CD4-positive, CD25-positive, alpha-beta regulatory T cell (primary cell): ENCODE results near the gene TRIM29. TPM values are rescaled to one million over a fixed set of nuclear protein-coding genes. Genes with fewer than 3 reads are reported as not detected.
A peak's percentile ranks its signal among the peaks of the same experiment; 100 is the strongest.

Experiments used
- ATAC-seq, 2 donors: fragments of 150-1000 bp; cut with Tn5 transposase; one replicate each; pipeline ENCODE4 v1.10.0; 2021; ENCODE audit warnings: low read depth in 2 of 2, moderate number of reproducible peaks in 2 of 2, moderate library complexity in 1 of 2
- DNase-seq, 3 donors: peaks; one replicate each; pipeline versions ENCODE4 v3.0.0 to v3.0.0-alpha.2; 2012 to 2022; ENCODE audit warnings: mixed read lengths in 1 of 3
- H3K27ac ChIP-seq: one replicate; pipeline ENCODE4 v1.7.0; 2013; ENCODE audit warnings: mild to moderate bottlenecking, low read length; ENCODE audit not compliant: insufficient read depth, poor library complexity, severe bottlenecking
- H3K27me3 ChIP-seq: one replicate; pipeline ENCODE4 v1.7.0; 2013; ENCODE audit warnings: low read length; ENCODE audit not compliant: control insufficient read depth, insufficient read depth
- H3K36me3 ChIP-seq: one replicate; pipeline ENCODE4 v1.7.0; 2013; ENCODE audit warnings: mild to moderate bottlenecking, low read length, moderate library complexity; ENCODE audit not compliant: control insufficient read depth, insufficient read depth
- H3K4me1 ChIP-seq: 2 replicates; pipeline ENCODE4 v1.7.0; 2013; ENCODE audit warnings: mild to moderate bottlenecking, low read length; ENCODE audit not compliant: insufficient read depth, control insufficient read depth, poor library complexity, severe bottlenecking
- H3K4me3 ChIP-seq: one replicate; pipeline ENCODE4 v1.7.0; 2013; ENCODE audit warnings: low read depth, mild to moderate bottlenecking, low read length, moderate library complexity
- H3K9me3 ChIP-seq, 2 experiments: 1 replicate in 1 of 2; 2 replicates in 1 of 2; pipeline ENCODE4 v1.7.0; 2013; ENCODE audit warnings: low read length in 2 of 2, mild to moderate bottlenecking in 1 of 2, moderate library complexity in 1 of 2; ENCODE audit not compliant: control insufficient read depth in 2 of 2
- H3K27ac Mint-ChIP-seq, 3 donors: one replicate each; pipeline ENCODE4 v1.8.0; 2020 to 2022; ENCODE audit warnings: mild to moderate bottlenecking in 3 of 3, mixed read lengths in 3 of 3, moderate library complexity in 2 of 3
- H3K27me3 Mint-ChIP-seq: one replicate; pipeline ENCODE4 v1.8.0; 2022; ENCODE audit warnings: mild to moderate bottlenecking, mixed read lengths
- H3K36me3 Mint-ChIP-seq: one replicate; pipeline ENCODE4 v1.8.0; 2020; ENCODE audit warnings: mixed read lengths
- H3K4me1 Mint-ChIP-seq, 4 donors: one replicate each; pipeline ENCODE4 v1.8.0; 2020 to 2022; ENCODE audit warnings: mixed read lengths in 4 of 4, mild to moderate bottlenecking in 1 of 4
- H3K4me3 Mint-ChIP-seq, 4 donors: one replicate each; pipeline ENCODE4 v1.8.0; 2020 to 2022; ENCODE audit warnings: mild to moderate bottlenecking in 4 of 4, mixed read lengths in 4 of 4, moderate library complexity in 3 of 4
- H3K9me3 Mint-ChIP-seq, 7 donors: one replicate each; pipeline ENCODE4 v1.8.0; 2020 to 2022; ENCODE audit warnings: mixed read lengths in 7 of 7, mild to moderate bottlenecking in 3 of 7, moderate library complexity in 2 of 7
- polyA plus RNA-seq, 4 donors: library from polyadenylated mRNA; unstranded; fragments of 300-500 nt; fragmentation: Illumina TruSeq; gene quantifications; one replicate each; pipeline ENCODE4 v1.2.3, GENCODE V29; 2021
- total RNA-seq: library from RNA; stranded (reverse); gene quantifications from one replicate; pipeline ENCODE4 v1.2.3, GENCODE V29; 2022

Gene TRIM29
- total and polyA plus RNA-seq, 5 donors from 2014 or later: not detected

DNA sequence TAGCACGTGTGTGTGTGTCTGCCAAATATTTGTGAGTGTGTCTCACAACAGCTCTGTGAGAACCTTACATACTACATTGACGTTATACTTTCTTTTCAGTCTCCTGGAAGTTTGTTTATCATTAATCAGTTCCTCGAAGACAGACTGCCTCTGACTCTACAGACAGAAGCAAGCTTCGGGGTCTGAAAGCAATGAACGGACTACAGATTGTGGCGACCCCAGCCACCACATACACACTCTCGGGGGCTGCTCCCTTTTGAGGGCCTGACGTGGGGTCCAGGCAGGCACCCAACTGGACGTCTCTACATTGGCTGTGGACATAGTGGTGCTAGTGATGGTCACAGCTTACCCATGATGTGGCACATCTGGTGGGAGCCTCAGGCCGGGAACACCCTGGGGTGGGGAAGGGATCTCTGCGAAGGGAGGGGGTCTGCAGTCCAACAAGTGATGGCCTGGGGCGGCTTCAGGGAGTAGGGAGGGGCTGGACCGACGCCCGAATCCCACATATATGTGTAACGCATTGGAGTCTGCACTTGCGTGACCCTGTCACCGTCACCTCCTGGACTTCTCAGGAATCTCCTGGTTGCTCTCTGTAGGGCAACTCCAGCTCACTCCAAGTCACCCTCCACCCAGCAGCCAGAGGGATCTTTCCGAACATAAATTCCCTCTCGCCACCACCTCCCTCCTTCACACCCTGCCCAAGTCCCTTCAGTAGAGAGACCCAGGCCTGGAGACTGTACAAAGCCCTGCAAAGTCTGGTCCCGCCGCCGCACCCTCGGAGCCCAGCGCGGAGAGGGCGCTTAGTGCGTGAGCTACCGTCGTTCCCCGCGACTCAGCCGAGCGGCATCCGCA, 30.4 kb upstream of the TRIM29 start:
- no peak overlapping the region for H3K27ac ChIP-seq
- H3K9me3 ChIP-seq: peaks cover 5 to 10% of the 10 kb centered on the region in 2 experiments
- H3K36me3 Mint-ChIP-seq: no peaks in the 10 kb centered on the region
- H3K4me3 Mint-ChIP-seq: peak overlapping the region in 3 of 4 donors; percentile 63 to 72 (median 68)
- ATAC-seq: no peak
- H3K27me3 Mint-ChIP-seq: peaks cover 62% of the 10 kb centered on the region
- peak overlapping the region in 1 of 3 donors; percentile 74 for H3K27ac Mint-ChIP-seq
- peaks cover 0 to 7% (median 5%) of the 10 kb centered on the region in 7 donors for H3K9me3 Mint-ChIP-seq
- H3K36me3 ChIP-seq: no peaks in the 10 kb centered on the region
- peaks cover 10% of the 10 kb centered on the region for H3K4me1 ChIP-seq
- no peak for DNase-seq
- H3K4me3 ChIP-seq: no peak overlapping the region
- H3K27me3 ChIP-seq: peaks cover 15% of the 10 kb centered on the region
- peaks cover 0 to 9% (median 2%) of the 10 kb centered on the region in 4 donors for H3K4me1 Mint-ChIP-seq

DNA sequence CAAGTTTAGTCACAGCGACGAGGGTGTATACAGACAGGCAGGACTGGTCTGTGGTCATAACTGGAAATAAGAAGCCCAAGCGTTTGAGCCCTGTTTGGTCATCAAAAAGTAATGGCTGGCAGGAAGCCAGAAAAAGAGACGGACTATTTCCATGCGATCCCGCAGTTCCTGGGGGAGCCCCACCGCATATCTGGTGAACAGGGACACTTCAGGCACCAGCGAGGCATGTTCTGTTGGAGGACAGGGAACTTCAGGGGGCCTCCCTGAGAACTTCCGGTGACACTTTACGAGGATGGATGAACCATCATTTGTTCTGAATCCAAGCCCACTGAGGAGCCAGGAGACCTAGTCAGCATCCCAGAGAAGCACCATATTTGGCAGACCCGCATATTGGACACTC, 29.7 kb upstream of the TRIM29 start:
- DNase-seq: no peak
- H3K27ac Mint-ChIP-seq: no peak overlapping the region
- Histone ChIP-seq H3K36me3 (no peaks in the 10 kb centered on the region), H3K27ac (no peak overlapping the region), H3K4me3 (no peak overlapping the region), H3K9me3 (peaks cover 5 to 10% of the 10 kb centered on the region in 2 experiments), H3K4me1 (peaks cover 10% of the 10 kb centered on the region), H3K27me3 (peaks cover 16% of the 10 kb centered on the region)
- H3K27me3 Mint-ChIP-seq: peaks cover 58% of the 10 kb centered on the region
- peaks cover 0 to 9% (median 2%) of the 10 kb centered on the region in 4 donors for H3K4me1 Mint-ChIP-seq
- ATAC-seq: no peak
- H3K4me3 Mint-ChIP-seq: no peak overlapping the region
- H3K9me3 Mint-ChIP-seq: peaks cover 0 to 7% (median 5%) of the 10 kb centered on the region in 7 donors
- no peaks in the 10 kb centered on the region for H3K36me3 Mint-ChIP-seq

DNA sequence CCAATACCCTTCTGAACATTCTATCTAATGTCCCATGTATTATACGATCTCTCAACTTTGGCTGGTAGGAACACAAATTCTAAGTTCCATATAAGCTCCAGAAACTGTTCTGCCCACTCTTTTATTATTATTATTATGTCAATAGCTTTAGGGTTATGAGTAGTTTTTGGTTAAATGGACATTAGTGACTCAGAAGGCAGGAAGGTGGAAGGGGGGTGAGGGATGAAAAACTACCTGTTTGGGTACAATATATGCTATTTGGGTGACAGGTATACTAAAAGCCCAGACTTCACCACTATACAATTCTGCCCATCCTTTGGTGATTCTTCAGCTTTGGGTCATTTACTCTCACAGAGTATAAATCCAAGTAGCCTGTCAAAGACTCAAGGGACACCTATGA, 22.5 kb upstream of the TRIM29 start:
- Mint-ChIP-seq H3K9me3 (peaks cover 0 to 12% (median 2%) of the 10 kb centered on the region in 7 donors), H3K27ac (no peak overlapping the region), H3K36me3 (no peaks in the 10 kb centered on the region), H3K4me1 (no peaks in the 10 kb centered on the region), H3K27me3 (peaks cover 37% of the 10 kb centered on the region), H3K4me3 (no peak overlapping the region)
- peaks cover 6% of the 10 kb centered on the region in 2 experiments for H3K9me3 ChIP-seq
- no peaks in the 10 kb centered on the region for H3K36me3 ChIP-seq
- peaks cover 18% of the 10 kb centered on the region for H3K27me3 ChIP-seq
- no peaks in the 10 kb centered on the region for H3K4me1 ChIP-seq
- ATAC-seq (no peak), DNase-seq (no peak)
- no peak overlapping the region for H3K27ac ChIP-seq
- no peak overlapping the region for H3K4me3 ChIP-seq

GRCh38 chr11:120153221-120153620, 15.3 kb upstream of the TRIM29 start:
- Histone ChIP-seq H3K9me3 (no peaks in the 10 kb centered on the region), H3K4me1 (no peaks in the 10 kb centered on the region), H3K27ac (no peak overlapping the region), H3K36me3 (no peaks in the 10 kb centered on the region), H3K27me3 (peaks cover 4% of the 10 kb centered on the region), H3K4me3 (no peak overlapping the region)
- Mint-ChIP-seq H3K27ac (no peak overlapping the region), H3K9me3 (peaks cover 0 to 2% (median 0%) of the 10 kb centered on the region in 7 donors), H3K36me3 (no peaks in the 10 kb centered on the region), H3K4me3 (no peak overlapping the region), H3K27me3 (peaks cover 46% of the 10 kb centered on the region), H3K4me1 (no peaks in the 10 kb centered on the region)
- ATAC-seq (no peak), DNase-seq (no peak)

DNA sequence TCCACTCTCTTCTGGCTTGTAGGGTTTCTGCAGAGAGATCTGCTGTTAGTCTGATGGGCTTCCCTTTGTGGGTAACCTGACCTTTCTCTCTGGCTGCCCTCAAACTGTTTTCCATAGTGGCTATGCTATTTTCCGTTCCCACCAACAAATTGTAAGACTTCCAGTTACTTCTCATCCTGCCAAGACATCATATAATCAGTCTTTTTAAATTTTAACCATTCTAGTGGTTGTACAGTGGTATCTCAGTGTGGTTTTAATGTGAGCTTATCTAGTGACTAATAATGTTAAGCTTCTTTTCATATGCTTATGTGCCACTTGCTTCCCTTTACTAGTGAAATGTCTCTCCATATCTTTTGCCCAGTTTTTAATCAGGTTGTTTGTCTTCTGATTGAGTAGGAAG, 13.6 kb upstream of the TRIM29 start:
- Histone ChIP-seq H3K4me3 (no peak overlapping the region), H3K9me3 (no peaks in the 10 kb centered on the region), H3K27me3 (peaks cover 4% of the 10 kb centered on the region), H3K4me1 (no peaks in the 10 kb centered on the region), H3K27ac (no peak overlapping the region), H3K36me3 (no peaks in the 10 kb centered on the region)
- Mint-ChIP-seq H3K4me1 (no peaks in the 10 kb centered on the region), H3K27ac (no peak overlapping the region), H3K4me3 (no peak overlapping the region), H3K9me3 (peaks cover 0 to 5% (median 0%) of the 10 kb centered on the region in 7 donors), H3K36me3 (no peaks in the 10 kb centered on the region), H3K27me3 (peaks cover 34% of the 10 kb centered on the region)
- no peak for ATAC-seq
- DNase-seq: no peak

GRCh38 chr11:120149246-120149645, 11.3 kb upstream of the TRIM29 start:
- Mint-ChIP-seq H3K27ac (no peak overlapping the region), H3K4me1 (no peaks in the 10 kb centered on the region), H3K4me3 (no peak overlapping the region), H3K36me3 (no peaks in the 10 kb centered on the region), H3K9me3 (peaks cover 0 to 2% (median 0%) of the 10 kb centered on the region in 7 donors), H3K27me3 (peaks cover 31% of the 10 kb centered on the region)
- Histone ChIP-seq H3K9me3 (no peaks in the 10 kb centered on the region), H3K27me3 (no peaks in the 10 kb centered on the region), H3K4me1 (no peaks in the 10 kb centered on the region), H3K4me3 (no peak overlapping the region), H3K27ac (no peak overlapping the region), H3K36me3 (no peaks in the 10 kb centered on the region)
- ATAC-seq (no peak), DNase-seq (no peak)

DNA sequence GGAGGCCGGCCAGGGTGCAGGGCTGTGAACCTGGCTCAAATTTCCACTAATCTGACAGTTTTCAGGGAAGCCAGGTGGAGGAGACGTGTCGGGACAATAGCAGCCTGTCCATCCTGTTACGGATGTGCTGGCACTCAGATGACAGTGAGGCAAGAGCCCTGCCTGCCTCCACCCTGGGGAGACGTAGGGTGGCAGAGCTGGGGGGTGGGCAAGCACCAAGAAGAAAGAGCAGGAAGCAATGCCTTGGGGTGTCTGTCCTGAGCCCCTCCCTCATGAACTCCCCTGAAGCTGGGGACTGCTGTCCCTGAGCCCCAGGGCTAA, 10.0 kb upstream of the TRIM29 start:
- no peaks in the 10 kb centered on the region for H3K36me3 ChIP-seq
- Mint-ChIP-seq H3K27ac (no peak overlapping the region), H3K36me3 (no peaks in the 10 kb centered on the region), H3K9me3 (peaks cover 0 to 2% (median 0%) of the 10 kb centered on the region in 7 donors), H3K27me3 (peaks cover 34% of the 10 kb centered on the region), H3K4me3 (no peak overlapping the region), H3K4me1 (no peaks in the 10 kb centered on the region)
- H3K9me3 ChIP-seq: no peaks in the 10 kb centered on the region
- ATAC-seq (no peak), DNase-seq (no peak)
- H3K27ac ChIP-seq: no peak overlapping the region
- H3K4me3 ChIP-seq: no peak overlapping the region
- H3K4me1 ChIP-seq: no peaks in the 10 kb centered on the region
- no peaks in the 10 kb centered on the region for H3K27me3 ChIP-seq
